IMR-90 (cell line): Measurements from ENCODE around the gene PLCD4. TPM values are rescaled to one million over a fixed set of nuclear protein-coding genes. Genes with fewer than 3 reads are reported as not detected.
A peak's percentile ranks its signal among the peaks of the same experiment; 100 is the strongest.

Experiments
- ATAC-seq: fragments of 200-7000 bp; cut with Tn5 transposase; 2 replicates; pipeline ENCODE4 v1.9.1; 2020; ENCODE audit warnings: low read depth, mild to moderate bottlenecking, moderate library complexity
- BruUV-seq: library from RNA; stranded (reverse); fragments of 400-500 nt; replicated peaks from 2 replicates; lab custom pipeline; 2021; lab: Mats Ljungman, UMichigan
- CTCF ChIA-PET: fragments of 300-600 bp; formaldehyde crosslinking; extraction: SDS; loops from one replicate; lab custom pipeline; 2021; ENCODE audit warnings: antibody characterized with exemption; lab: Yijun Ruan, JAX
- POLR2A ChIA-PET: fragments of 300-600 bp; sonication (Branson Sonifier 250); formaldehyde crosslinking; loops from one replicate; lab custom pipeline; 2022; ENCODE audit warnings: antibody characterized with exemption; ENCODE audit not compliant: unreplicated experiment; lab: Charles Lee
- DNase-seq: peaks from one replicate; pipeline ENCODE4 v3.0.0; 2013
- H2AFZ ChIP-seq: replicated peaks from 2 replicates; pipeline ENCODE3; 2013; ENCODE audit warnings: low read length, mild to moderate bottlenecking; ENCODE audit not compliant: poor library complexity
- H2AK5ac ChIP-seq: 2 replicates; pipeline ENCODE4 v1.6.1; 2013; ENCODE audit warnings: low read depth, low read length, inconsistent platforms
- H2AK9ac ChIP-seq: replicated peaks from 2 replicates; pipeline ENCODE3; 2013; ENCODE audit warnings: mild to moderate bottlenecking, low read depth, low read length, moderate library complexity; ENCODE audit not compliant: poor library complexity
- H2BK120ac ChIP-seq: 2 replicates; pipeline ENCODE4 v1.6.1; 2013; ENCODE audit warnings: low read depth, low read length, inconsistent platforms
- H2BK15ac ChIP-seq: 3 replicates; pipeline ENCODE4 v1.6.1; 2013; ENCODE audit warnings: low read depth, low read length, inconsistent platforms
- H2BK20ac ChIP-seq: 2 replicates; pipeline ENCODE4 v1.6.1; 2013; ENCODE audit warnings: low read depth, mild to moderate bottlenecking, inconsistent platforms, low read length, moderate library complexity
- H2BK5ac ChIP-seq: 2 replicates; pipeline ENCODE4 v1.6.1; 2013; ENCODE audit warnings: mild to moderate bottlenecking, low read depth, low read length, inconsistent platforms; ENCODE audit not compliant: poor library complexity, severe bottlenecking
- H3K14ac ChIP-seq: replicated peaks from 2 replicates; pipeline ENCODE4 v1.6.1; 2013; ENCODE audit warnings: low read depth, low read length, inconsistent platforms
- H3K18ac ChIP-seq: 2 replicates; pipeline ENCODE4 v1.6.1; 2013; ENCODE audit warnings: low read depth, low read length, control low read depth
- H3K23ac ChIP-seq: 2 replicates; pipeline ENCODE4 v1.6.1; 2013; ENCODE audit warnings: low read depth, low read length, inconsistent platforms
- H3K27ac ChIP-seq: 2 replicates; pipeline ENCODE4 v1.5.1; 2013; ENCODE audit warnings: mild to moderate bottlenecking, control low read depth, low read length; ENCODE audit not compliant: insufficient read depth
- H3K27me3 ChIP-seq: 2 replicates; pipeline ENCODE4 v1.6.1; 2013; ENCODE audit warnings: low read length; ENCODE audit not compliant: control insufficient read depth, insufficient read depth
- H3K36me3 ChIP-seq: 2 replicates; pipeline ENCODE4 v1.6.1; 2013; ENCODE audit warnings: low read length, mixed read lengths; ENCODE audit not compliant: control insufficient read depth, insufficient read depth
- H3K4ac ChIP-seq: 2 replicates; pipeline ENCODE4 v1.6.1; 2013; ENCODE audit warnings: low read depth, low read length, inconsistent platforms
- H3K4me1 ChIP-seq: 2 replicates; pipeline ENCODE4 v1.6.1; 2013; ENCODE audit warnings: low read length, mixed read lengths; ENCODE audit not compliant: control insufficient read depth, insufficient read depth
- H3K4me2 ChIP-seq: 2 replicates; pipeline ENCODE4 v1.6.1; 2013; ENCODE audit warnings: low read depth, mild to moderate bottlenecking, control low read depth, low read length, moderate library complexity
- H3K4me3 ChIP-seq: 2 replicates; pipeline ENCODE4 v1.5.1; 2013; ENCODE audit warnings: low read depth, mild to moderate bottlenecking, control low read depth, low read length, moderate library complexity; ENCODE audit not compliant: insufficient read depth
- H3K56ac ChIP-seq: 2 replicates; pipeline ENCODE4 v1.6.1; 2013; ENCODE audit warnings: low read length, inconsistent platforms; ENCODE audit not compliant: insufficient read depth; ENCODE audit errors: extremely low read depth
- H3K79me1 ChIP-seq, 2 experiments: 2 replicates each; pipeline ENCODE4 v1.6.1; 2013; ENCODE audit warnings: low read length in 2 of 2, inconsistent platforms in 1 of 2, low read depth in 1 of 2
- H3K9ac ChIP-seq: 2 replicates; pipeline ENCODE4 v1.6.1; 2013; ENCODE audit warnings: low read depth, low read length, control low read depth
- H3K9me1 ChIP-seq: 2 replicates; pipeline ENCODE4 v1.6.1; 2013; ENCODE audit warnings: low read length, inconsistent platforms; ENCODE audit not compliant: insufficient read depth
- H3K9me3 ChIP-seq: 2 replicates; pipeline ENCODE4 v1.6.1; 2013; ENCODE audit warnings: low read length; ENCODE audit not compliant: control insufficient read depth, insufficient read depth
- H4K20me1 ChIP-seq: 2 replicates; pipeline ENCODE4 v1.6.1; 2013; ENCODE audit warnings: low read length, inconsistent platforms; ENCODE audit not compliant: insufficient read depth
- H4K5ac ChIP-seq: 2 replicates; pipeline ENCODE4 v1.6.1; 2013; ENCODE audit warnings: mild to moderate bottlenecking, low read depth, low read length, control low read depth
- H4K8ac ChIP-seq, 2 experiments: 2 replicates each; pipeline ENCODE4 v1.6.1; 2013; ENCODE audit warnings: low read depth in 2 of 2, low read length in 2 of 2, control low read depth in 1 of 2, inconsistent platforms in 1 of 2
- H4K91ac ChIP-seq: 2 replicates; pipeline ENCODE4 v1.6.1; 2013; ENCODE audit warnings: low read depth, low read length, inconsistent platforms; ENCODE audit not compliant: insufficient read depth
- BHLHE40 ChIP-seq: fragments of 150-350 bp; IDR thresholded peaks from 2 replicates; pipeline ENCODE4 v1.6.1; 2016; ENCODE audit warnings: mild to moderate bottlenecking, low read depth, low read length
- CEBPB ChIP-seq: IDR thresholded peaks from 2 replicates; pipeline ENCODE4 v1.6.1; 2012; ENCODE audit warnings: low read depth, low read length, improper control_type of control experiment
- MAFK ChIP-seq: IDR thresholded peaks from 2 replicates; pipeline ENCODE4 v1.6.1; 2012; ENCODE audit warnings: low read depth, low read length, improper control_type of control experiment
- MXI1 ChIP-seq: IDR thresholded peaks from 2 replicates; pipeline ENCODE4 v1.6.1; 2012; ENCODE audit warnings: low read depth, mild to moderate bottlenecking, low read length, moderate library complexity, borderline replicate concordance
- SMC3 ChIP-seq: fragments of 150-350 bp; IDR thresholded peaks from 2 replicates; pipeline ENCODE4 v1.6.1; 2016; ENCODE audit warnings: low read depth, mild to moderate bottlenecking, antibody characterized with exemption, low read length, moderate library complexity
- WGBS, 2 experiments: methylation state at CpG; one replicate each; pipeline versions ENCODE4 v1.1.5 to v1.1.7; 2013; ENCODE audit warnings: missing lambda C conversion rate in 2 of 2; ENCODE audit not compliant: insufficient read length in 1 of 2; ENCODE audit errors: extremely low coverage in 2 of 2; 5-methylcytosine and 5-hydroxymethylcytosine counted together
- dilution Hi-C: fragments of 300-500 bp; cut with HindIII; formaldehyde crosslinking; loops from one replicate; pipeline ENCODE4 v1.14.3; 2018; ENCODE audit warnings: low sequenced_read_pairs; ENCODE audit not compliant: unreplicated experiment
- in situ Hi-C: fragments of 300-500 bp; cut with MboI; formaldehyde crosslinking; loops from 3 replicates; pipeline ENCODE4 v1.14.3; 2019; ENCODE audit warnings: low sequenced_read_pairs, inconsistent platforms, mixed read lengths
- intact Hi-C: fragments of 100-400 bp; cut with micrococcal nuclease; formaldehyde crosslinking; loops from 2 replicates; pipeline ENCODE4 v1.10.0; 2022
- polyA plus RNA-seq, 3 experiments: library from polyadenylated mRNA; depleted of rRNA; stranded (reverse); fragments of >200 nt; gene quantifications; 2 replicates each; pipeline ENCODE4 v1.2.3, GENCODE V29; 2012; ENCODE audit warnings: low replicate concordance in 1 of 3
- total RNA-seq: library from RNA; depleted of rRNA; stranded (reverse); fragments of >200 nt; gene quantifications from 2 replicates; pipeline ENCODE4 v1.2.3, GENCODE V29; 2012

The PLCD4 gene
- total and polyA plus RNA-seq, 2 of the 4 experiments (the other 2 are of a cell fraction): 1.9 to 2.0 TPM

DNA sequence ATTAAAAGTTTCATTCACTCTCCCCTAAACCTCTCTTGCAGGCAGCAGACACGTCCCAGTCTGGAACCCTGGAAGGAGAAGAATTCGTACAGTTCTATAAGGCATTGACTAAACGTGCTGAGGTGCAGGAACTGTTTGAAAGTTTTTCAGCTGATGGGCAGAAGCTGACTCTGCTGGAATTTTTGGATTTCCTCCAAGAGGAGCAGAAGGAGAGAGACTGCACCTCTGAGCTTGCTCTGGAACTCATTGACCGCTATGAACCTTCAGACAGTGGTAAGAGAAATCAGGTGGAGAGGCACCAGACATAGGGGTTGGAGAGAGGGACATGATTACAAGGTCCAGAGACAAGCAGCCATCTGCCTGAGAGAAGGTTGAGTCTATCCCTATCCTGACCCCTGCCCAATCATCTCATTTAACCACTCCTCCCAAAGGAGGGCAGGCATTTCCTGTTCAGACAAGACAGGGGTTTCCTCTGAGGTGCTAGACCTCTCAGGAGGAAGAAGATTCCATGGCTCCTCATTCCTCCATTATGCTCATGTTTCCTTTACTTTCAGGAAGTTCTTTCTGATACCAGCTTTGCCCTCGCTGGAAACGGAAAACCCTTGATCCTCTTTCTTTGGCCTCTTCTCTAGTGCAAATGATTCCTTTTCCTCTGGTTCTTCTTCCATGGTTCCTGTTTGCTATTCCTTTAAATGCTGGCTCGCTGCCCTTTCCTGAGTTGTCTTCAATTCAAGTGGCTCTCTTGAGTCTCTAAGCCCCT, 15.1 kb downstream of the PLCD4 start:
- Histone ChIP-seq H3K4ac (no peak overlapping the region), H3K56ac (no peak overlapping the region), H4K8ac (no peak overlapping the region), H2AK9ac (no peak overlapping the region), H3K9me3 (no peaks in the 10 kb centered on the region), H3K23ac (no peak overlapping the region), H2BK5ac (no peak overlapping the region), H3K27ac (no peak overlapping the region), H3K9ac (no peak overlapping the region), H3K4me1 (no peaks in the 10 kb centered on the region; the same call in 1 of the 2 replicates), H3K18ac (no peak overlapping the region), H2AK5ac (no peak overlapping the region), H4K20me1 (no peaks in the 10 kb centered on the region), H3K14ac (no peak overlapping the region), H3K36me3 (no peaks in the 10 kb centered on the region), H3K79me1 (no peaks in the 10 kb centered on the region), H3K9me1 (0 out of 2 replicates have a peak, but pooled peaks cover under 1% of the 10 kb centered on the region), H4K91ac (no peak overlapping the region), H4K5ac (no peak overlapping the region), H3K4me2 (no peak overlapping the region), H2BK15ac (no peak overlapping the region), H3K27me3 (no peaks in the 10 kb centered on the region), H3K4me3 (no peak overlapping the region), H2BK120ac (no peak overlapping the region), H2AFZ (no peak overlapping the region), H2BK20ac (no peak overlapping the region)
- intact Hi-C loops (no loop called here), in situ Hi-C loops (no loop called here), dilution Hi-C loops (no loop called here)
- TF ChIP-seq MXI1: no peak
- TF ChIP-seq CEBPB: no peak
- peak; percentile 3; the same call in 1 of the 2 replicates for TF ChIP-seq MAFK
- no peak for TF ChIP-seq SMC3
- TF ChIP-seq BHLHE40: no peak
- ATAC-seq (peak; percentile 40), DNase-seq (peak; percentile 33)
- 75% methylated on average over 2 of the region's 7 CpGs; no CpG with 5 or more reads in 1 of the 2 experiments for WGBS, 2 experiments
- ChIA-PET POLR2A (no interaction called here), CTCF (no interaction called here)
- BruUV-seq: no TSS peak
